HG02852 (cell line): Measurements from ENCODE around the gene ACTRT3.

Source experiments
- ATAC-seq: cut with Tn5 transposase; IDR thresholded peaks from one replicate; pipeline ENCODE4 v1.9.1; 2021; ENCODE audit warnings: mild to moderate bottlenecking, moderate library complexity; ENCODE audit not compliant: unreplicated experiment

ACTRT3 gene

GRCh38 chr3:169769287-169770181, at the start of gene ACTRT3:
Gene ACTRT3 (minus strand): TSS chr3:169769561. CDS start chr3:169769520, 41 bp downstream.
- peak; percentile 20 for ATAC-seq

GRCh38 chr3:169818316-169818715, 49.0 kb upstream of the ACTRT3 start:
- ATAC-seq: no peak

- no peak for ATAC-seq
Measured at GRCh38 chr3:169815590-169816150, 46.3 kb upstream of the ACTRT3 start.

GRCh38 chr3:169813757-169814517, 44.6 kb upstream of the ACTRT3 start:
- peak; percentile 86 for ATAC-seq

- ATAC-seq: no peak
Measured at GRCh38 chr3:169813278-169813677, 43.9 kb upstream of the ACTRT3 start.

GRCh38 chr3:169812332-169813235, 43.2 kb upstream of the ACTRT3 start, which contains the start of the genes LRRC34 and LRRIQ4:
Gene LRRC34 (minus strand): TSS chr3:169812904. CDS start chr3:169812548, 356 bp downstream.
Gene LRRIQ4 (plus strand): TSS chr3:169812870. CDS start chr3:169821922, 9,052 bp downstream.
- peak; percentile 65 for ATAC-seq

- peak; percentile 13 for ATAC-seq
Measured at GRCh38 chr3:169811631-169812331, 42.4 kb upstream of the ACTRT3 start.

- ATAC-seq: no peak
Measured at GRCh38 chr3:169809230-169809795, 40.0 kb upstream of the ACTRT3 start.

- no peak for ATAC-seq
Measured at GRCh38 chr3:169804681-169805080, 35.3 kb upstream of the ACTRT3 start.

- no peak for ATAC-seq
Measured at GRCh38 chr3:169792359-169792758, 23.0 kb upstream of the ACTRT3 start.

GRCh38 chr3:169790687-169791429, 21.5 kb upstream of the ACTRT3 start:
- no peak for ATAC-seq

- ATAC-seq: no peak
Measured at GRCh38 chr3:169790219-169790618, 20.9 kb upstream of the ACTRT3 start.

- ATAC-seq: no peak
Measured at GRCh38 chr3:169787791-169788190, 18.4 kb upstream of the ACTRT3 start.

- no peak for ATAC-seq
Measured at GRCh38 chr3:169787120-169787519, 17.8 kb upstream of the ACTRT3 start.

- ATAC-seq: no peak
Measured at GRCh38 chr3:169781209-169781855, 12.0 kb upstream of the ACTRT3 start.

GRCh38 chr3:169780742-169781141, 11.4 kb upstream of the ACTRT3 start:
- no peak for ATAC-seq

- no peak for ATAC-seq
Measured at GRCh38 chr3:169777822-169778221, 8.5 kb upstream of the ACTRT3 start.

- no peak for ATAC-seq
Measured at GRCh38 chr3:169774186-169774585, 4.8 kb upstream of the ACTRT3 start.
